IPS-NIHi11 (cell line): ENCODE data around the gene SCN2B.
A peak's percentile ranks its signal among the peaks of the same experiment; 100 is the strongest.

Experiments
- DNase-seq: peaks from one replicate; pipeline ENCODE4 v3.0.0; 2012; ENCODE audit warnings: mixed read lengths, low spot score

The SCN2B gene, protein sequence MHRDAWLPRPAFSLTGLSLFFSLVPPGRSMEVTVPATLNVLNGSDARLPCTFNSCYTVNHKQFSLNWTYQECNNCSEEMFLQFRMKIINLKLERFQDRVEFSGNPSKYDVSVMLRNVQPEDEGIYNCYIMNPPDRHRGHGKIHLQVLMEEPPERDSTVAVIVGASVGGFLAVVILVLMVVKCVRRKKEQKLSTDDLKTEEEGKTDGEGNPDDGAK

DNA sequence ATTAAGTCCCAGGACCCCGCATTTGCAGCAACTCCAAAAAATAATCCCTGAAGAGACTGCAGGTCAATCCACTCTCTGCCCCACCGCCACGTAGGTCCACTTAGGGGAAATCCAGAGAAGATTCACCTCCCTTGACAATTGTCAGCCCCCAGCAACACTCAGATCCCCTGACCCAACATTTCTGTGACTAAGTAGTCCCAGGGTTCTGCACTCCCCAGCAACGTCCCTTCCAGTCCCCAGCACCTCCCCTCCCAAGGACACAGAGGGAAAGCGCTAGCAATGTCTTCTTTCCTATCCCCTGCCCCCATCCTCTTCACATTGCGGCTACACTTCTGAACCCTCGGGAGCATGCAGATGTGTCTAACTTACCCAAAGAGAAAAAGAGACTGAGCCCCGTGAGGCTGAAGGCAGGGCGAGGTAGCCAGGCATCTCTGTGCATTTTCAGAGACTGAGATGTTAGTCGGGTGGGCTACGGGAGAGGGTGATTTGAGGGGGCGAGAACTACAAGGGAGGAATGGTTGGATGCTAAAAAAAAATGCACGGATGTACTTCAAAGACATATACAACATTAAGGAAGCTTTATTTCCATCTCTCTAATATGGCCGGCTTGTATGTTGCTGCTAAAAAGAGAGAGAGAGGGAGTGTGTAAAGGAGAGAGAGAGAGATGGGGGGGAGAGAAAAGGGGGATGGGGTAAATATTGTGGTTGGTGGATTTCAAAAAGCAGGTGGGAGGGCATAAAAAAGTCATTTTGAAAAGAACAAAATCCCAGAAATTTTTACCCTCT lies at the start of gene SCN2B:
Gene SCN2B (minus strand): TSS at position 647 of the 785 bp plus-strand sequence. CDS start 208 bp downstream, at position 439.
- DNase-seq, result peak; percentile 62

DNA sequence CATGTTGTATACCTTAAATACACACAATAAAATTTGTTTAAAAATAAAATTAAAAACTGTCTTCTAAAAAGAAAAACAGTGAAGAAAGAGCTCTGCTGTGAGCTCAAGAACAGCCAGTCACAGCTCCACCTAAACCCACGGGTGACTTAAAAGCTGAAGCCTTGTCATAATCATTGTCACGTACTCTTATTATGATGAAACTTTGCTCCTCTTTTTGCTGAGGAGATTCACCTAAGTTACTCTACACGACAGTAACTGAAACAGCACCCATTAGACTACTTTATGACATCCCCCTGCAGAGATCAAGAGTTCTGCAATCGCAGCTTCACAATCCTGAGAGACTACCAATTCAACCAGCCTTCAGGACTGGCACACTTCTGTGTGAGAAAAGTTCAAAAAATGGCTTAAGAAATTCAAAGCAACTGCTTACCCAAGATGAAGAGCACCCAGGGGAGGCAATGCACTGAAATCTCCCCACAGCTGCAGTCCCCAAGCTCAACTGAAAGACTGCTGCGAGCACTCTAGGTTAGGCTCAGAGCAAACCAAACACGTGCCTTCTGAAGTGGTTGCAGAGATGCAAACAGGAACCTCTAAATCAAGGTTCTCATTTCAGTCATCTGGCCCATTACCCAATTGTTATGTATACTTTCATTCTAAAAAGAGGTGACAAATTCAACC lies 48.2 kb upstream of the SCN2B start, which contains the start of gene JAML:
Gene JAML (minus strand): TSS at position 501 of the 678 bp plus-strand sequence. CDS start 10,145 bp downstream, outside the sequence.
- no peak for DNase-seq

DNA sequence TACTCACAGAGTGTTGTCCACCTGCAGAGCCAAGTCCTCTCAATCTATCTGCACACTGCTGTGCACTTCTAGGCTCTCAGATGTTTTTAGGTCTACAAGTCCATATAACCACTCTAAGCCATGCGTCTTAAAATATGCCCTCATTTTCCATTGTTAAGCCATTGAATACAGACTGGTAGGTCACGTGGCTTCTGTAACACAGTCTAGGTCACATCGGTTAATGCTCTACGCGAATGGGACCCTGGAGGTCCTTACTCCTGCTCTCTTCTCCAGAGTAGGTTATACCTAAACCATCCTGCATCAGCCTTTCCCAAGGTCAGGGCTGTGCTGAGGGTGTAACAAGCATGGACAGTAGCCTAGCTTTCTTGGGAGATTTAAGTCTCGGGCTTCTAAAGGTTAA lies 47.6 kb upstream of the SCN2B start:
- DNase-seq, result no peak

DNA sequence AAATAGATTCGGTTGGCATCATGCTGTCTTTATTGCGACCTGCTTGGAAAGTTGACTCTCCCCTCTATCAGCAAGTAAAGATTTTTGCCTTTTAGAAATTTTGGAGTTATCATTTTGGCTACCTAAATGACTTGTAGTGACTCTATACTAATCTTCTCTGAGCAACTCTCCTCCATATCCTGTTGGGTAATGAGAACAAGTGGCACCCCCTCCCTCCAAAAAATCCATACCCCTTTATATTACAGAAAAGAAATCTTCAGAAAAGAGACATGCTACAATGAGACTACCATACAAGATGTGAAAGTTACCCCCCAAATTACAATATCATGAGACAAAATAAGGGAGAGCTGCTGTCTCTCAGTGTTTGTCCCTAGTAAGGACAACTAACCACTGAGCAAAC lies 47.1 kb upstream of the SCN2B start:
- no peak for DNase-seq

DNA sequence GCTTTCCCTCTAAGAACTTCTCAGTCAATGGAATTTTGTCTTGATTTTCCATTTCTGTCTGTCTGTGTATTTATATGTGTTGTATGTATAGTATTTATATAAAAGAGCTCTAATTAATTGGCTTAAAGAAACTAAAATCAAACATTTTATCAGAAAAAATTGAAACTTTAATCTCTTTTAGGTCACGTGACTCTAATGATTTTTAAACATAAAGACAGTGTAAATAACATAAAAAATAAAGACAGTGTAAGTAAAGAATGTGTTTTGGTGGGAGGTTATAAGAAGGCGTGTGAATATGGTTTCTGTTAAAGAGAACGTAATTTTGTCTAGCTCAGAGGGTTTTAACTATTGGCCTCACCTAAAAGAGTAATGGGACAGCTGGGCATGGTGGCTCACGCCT lies 46.0 kb upstream of the SCN2B start:
- no peak for DNase-seq

DNA sequence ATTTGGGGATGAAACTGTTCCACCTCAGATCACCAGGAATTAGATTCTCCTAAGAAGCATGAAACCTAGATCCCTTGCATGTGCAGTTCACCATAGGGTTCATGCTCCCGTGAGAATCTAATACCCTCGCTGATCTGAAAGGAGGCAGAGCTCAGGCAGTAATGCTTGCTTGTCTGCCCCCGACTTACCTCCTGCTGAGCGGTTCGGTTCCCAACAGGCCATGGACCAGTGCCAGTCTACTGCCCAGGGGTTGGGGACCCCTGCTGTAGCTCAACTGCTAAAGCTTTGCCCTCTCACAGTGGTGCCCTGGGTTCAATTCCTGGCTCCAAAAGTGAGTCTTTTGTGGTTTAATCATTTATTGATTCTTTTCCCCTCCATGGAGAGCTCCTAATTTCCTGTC lies 45.0 kb upstream of the SCN2B start:
- DNase-seq, result no peak

DNA sequence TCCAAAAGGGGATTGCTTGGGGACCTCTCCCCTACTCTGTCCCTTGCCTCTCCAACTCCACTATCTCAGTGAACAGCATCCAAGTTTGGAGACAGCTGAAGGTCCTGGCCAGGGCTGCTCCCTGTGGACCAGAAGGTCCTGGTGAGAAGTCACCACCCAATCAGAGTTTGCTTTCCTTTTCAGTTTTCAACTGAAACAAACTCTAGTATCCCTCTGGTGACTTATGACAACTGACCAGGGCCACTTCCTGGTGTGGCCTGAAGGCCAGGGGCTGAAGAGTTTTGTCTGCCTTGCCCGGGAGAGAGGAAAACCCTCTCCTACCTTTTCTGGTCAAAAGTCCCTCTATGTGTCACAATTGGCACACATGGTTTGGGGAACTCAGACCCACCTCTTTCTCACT lies 43.3 kb upstream of the SCN2B start:
- DNase-seq, result no peak

DNA sequence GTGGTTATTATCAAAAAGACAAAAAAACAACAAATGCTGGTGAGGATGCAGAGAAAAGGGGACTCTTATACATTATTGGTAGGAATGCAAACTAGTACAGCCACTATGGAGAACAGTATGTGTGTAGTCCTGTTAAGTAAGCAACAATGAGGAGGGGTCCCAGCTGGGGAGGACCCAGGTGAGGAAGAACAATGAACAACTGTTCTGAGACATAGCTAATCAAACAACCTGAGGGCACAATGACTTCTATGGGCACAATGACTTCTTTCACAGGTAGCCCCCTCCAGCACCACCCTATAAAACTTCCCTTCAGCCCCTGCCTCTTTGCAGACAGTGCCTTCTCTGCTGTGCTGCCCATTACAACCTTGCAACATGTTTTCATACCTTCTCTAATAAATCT lies 42.8 kb upstream of the SCN2B start:
- no peak for DNase-seq

DNA sequence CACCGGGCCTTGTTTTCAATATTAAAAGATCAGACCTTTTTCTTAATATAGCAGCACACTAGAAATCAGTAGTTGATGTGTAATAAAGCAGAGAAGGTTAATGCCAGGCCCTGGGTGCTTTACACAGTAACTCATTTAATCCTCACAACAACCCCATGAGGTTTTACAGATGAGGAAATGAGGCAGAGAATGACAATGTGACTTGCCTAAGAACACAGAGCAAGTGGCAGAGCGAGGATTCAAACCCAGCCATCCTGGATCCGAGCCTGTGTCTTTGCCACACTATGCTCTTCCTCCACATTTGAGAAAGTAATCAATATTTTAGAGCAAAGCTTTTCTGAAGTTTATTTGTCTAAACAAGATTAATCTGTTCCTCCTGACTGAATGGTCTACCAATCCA lies 41.1 kb upstream of the SCN2B start:
- DNase-seq, result no peak

DNA sequence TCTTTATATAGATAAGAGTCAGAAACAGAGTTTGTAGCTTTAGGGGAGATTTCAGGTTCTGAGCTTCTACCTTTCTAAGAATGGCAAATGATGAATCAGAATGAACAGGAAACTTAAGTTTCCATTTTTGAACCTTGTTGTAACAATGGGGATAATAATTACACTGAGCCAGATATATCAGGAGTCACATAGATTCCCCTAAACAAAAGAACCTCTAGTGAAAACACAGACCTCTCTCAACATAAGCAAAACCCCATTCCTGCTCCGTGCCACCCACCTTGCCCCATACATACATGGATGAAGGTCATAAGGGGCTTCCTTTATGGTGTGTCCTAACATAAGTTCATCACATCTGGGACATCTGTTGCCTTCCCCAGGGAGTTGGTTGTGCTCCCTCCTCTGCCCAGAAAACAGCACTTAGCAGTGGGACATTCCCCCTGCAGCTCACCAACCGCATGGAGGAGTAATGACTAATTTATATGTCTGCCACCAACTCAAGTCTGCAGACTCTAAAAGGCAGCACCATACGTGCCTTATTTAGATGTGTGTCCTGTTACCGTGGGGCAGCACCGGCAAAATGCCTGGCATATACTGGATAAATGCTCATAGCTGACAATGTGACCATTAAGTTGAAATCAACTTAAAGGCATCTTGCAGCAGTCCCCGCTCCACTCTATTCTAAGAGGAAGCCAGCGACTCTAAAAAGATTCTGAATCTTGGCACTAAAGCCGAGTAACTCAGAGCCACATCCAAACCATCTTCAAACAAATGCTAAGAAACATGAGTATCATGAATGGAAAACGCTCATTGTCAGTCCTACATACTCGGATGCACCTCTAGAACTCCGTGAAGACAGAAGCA lies 40.4 kb upstream of the SCN2B start:
- no peak for DNase-seq

DNA sequence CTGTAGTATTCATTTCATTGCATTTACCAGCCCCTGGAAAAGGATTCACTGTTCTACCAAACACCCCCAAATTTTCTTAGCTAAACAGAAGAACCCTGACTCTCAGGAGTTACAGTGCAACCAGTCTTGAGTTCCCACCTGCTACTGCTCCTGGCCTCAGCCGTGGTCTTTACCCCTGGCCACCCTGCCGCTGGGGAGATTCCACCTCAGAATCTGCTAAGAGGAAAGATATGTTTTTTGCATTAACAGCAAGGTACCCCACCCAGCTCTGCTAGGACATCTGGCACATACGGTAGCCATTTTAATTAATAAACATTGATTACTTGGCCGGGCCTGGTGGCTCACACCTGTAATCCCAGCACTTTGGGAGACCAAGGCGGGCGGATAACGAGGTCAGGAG lies 39.3 kb upstream of the SCN2B start:
- DNase-seq, result no peak

DNA sequence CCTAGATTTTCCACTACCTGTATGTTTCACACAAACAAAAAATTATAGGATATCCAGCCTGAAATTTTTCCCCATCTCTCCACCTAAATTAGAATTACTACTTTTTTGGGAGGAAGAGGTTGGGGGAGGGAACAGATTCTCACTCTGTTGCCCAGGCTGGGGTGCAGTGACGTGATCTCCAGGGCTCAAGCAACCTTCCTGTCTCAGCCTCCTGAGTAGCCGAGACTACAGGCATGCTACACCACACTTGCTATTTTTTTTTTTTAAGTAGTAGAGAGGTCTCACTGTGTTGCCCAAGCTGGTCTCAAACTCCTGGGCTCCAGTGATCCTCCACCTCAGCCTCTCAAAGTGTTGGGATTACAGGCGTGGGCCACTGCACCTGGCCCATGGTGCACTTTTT lies 38.8 kb upstream of the SCN2B start:
- no peak for DNase-seq

DNA sequence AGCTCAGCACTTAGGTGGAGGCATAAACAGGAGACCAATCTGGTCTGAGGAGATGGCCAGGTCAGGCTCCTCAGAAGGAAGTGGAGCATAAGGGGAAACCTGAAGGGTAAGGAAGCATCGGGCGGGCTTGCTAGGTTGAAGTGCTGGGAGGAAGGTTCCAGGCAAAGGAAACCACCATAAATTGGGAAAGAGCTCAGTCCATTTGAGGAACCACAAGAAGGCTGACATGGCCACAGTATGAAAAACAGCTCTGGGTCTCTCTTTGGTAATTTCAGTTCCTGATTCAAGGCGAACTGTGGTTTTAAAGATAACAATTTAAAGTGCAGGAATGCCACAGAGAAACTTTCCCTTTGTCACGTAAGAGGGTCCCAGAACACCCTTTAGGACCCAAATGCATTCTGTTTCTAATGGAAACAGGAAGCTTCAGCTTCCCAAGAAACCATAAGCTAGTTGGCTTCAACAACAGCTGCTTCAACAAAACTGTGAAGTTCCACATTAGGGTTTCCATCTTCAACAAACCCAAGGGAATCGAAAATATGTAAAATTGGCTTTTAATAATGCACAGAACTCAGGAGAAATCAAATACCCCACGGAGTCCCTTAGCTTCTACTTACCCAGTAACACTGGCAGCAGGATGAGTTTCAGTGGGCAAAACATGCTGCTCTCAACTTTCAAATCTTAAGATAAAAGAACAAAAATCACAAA lies 37.9 kb upstream of the SCN2B start:
- no peak for DNase-seq

DNA sequence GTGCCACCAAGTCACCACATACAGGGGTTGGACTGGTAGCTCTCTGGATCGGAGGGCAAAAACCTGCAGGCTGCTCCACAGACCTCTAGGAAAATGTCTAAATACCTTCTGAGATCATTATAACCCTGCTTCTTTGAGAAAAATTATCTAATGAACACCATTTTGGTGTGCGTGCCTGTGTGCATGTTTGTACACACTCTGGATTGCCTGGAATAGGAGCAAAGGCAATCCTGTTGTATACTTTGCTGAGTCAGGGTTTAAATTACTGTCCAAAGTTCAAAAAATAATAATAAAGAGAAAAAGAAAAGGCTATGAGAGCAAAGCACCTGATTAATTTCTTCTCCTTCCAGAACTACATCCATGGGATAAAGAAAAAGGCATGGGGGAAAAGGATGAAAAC lies 37.3 kb upstream of the SCN2B start:
- no peak for DNase-seq

DNA sequence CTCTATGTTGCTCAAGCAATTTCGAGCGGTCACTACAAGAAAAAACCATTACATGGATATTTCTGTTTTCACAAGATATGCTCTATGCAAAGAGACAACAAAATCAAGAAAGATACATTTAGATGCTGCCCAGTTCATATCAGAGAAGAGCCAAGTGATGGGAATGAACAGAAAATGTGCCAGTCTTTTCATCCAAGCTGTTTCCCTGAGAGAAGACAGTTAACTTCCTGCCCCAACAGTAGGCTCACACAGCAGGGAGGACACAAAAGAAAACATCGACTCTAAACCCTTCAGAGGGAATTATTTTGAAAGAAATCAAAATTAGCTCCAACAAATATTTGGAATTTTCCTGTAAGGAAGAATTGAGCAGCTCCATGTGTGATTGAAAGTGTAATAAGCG lies 36.8 kb upstream of the SCN2B start:
- DNase-seq, result no peak

DNA sequence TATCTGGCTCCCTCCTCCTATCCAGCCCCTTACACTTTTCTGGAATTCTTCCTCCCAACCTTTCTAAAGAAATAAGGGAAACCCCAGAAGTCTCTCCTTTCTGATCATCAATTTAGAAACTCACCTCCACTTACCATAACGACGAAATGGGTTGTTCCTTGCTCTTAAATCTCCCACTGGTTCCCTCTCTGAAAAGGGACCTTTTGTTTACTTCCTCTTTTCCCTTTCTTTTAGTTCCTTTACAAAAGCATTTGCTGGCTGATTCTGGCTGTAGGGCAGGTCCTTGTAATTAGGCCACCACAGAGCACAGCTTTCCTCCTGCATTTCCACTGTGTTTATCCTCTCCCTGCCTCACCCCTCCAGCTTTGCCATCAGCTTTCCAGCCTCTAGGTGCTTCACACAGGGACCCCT lies 36.3 kb upstream of the SCN2B start:
- peak; percentile 33 for DNase-seq

DNA sequence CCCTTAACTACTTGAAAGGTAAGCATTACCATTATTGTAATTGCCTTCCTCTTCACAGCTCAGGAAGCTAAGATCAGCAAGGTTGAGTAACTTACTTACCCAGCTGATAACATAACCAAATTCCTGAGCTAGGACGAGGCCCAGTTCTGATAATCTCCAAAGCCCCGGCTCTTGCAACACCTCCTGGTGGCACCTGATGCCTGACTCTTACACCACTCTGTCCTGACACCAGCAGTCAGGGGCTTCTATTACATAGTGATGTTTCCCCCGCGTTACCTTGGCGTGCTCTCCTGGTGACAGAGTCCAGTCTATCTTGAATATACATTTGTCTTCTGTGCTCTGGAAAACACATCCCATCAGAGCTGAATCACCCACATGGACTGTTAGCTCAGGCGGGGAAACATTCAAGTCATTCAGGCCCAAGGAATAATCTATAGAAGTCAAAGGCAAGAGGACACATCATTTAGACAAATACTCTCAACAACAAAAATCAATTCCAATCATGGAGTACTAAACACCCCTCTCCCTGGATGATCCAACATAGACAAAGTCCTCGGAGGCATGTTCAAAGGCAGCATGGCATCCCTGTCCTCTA lies 35.8 kb upstream of the SCN2B start:
- DNase-seq, result peak; percentile 20

DNA sequence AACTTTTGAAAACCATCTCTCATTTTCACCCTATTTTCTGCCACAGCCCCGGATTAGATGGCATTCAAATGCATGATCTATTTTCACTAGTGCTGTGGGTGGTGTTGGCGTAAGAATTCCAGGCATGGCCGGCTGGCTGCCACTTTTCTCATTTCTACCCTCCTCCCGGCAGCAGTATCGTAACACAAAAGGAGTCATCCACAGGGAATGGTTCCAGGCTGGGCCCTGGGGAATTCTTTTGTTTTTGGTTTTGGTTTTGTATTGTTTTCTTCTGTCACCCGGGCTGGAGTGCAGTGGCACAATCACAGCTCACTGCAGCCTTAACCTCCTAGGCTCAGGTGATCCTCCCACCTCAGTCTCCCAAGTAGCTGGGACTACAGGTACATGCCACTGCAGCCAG lies 34.6 kb upstream of the SCN2B start:
- peak; percentile 74 for DNase-seq

DNA sequence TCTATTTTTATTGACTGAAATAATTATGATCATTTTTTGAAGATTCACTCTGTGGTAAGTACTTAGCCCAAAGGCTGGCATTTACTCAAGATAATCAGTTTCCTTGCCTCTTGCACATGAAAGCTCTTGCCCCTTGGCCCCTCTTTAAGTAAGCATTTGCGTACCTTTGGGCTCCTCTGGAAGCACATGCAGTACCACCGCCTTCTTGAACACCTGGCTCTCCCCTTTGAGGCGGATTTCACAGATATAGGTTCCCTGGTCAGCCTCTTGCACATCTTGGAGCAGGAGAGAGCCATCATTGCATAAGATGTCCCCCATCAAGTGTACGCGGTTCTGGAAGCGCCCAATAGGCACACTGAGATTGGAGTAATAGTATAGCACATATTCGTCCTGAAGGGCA lies 33.9 kb upstream of the SCN2B start:
- no peak for DNase-seq

DNA sequence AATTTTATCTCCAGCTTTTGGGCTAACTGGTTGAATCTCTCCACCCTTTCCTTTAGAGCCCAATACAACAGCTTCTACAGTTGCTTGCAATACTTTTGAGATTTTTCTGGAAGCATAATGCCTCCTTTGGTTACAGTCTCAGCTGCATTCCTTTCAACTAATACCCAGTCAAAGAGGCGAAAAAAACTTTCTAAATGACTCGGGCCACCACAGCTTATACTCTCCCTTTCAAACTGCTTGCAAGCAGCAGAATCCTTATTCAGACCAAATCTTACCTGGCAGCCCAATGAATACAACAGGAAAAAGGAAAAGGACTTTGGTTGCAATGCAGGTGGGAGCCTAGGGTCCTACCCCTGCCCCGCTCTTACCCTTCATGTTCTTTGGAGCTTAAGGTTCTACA lies 32.6 kb upstream of the SCN2B start:
- DNase-seq, result no peak

DNA sequence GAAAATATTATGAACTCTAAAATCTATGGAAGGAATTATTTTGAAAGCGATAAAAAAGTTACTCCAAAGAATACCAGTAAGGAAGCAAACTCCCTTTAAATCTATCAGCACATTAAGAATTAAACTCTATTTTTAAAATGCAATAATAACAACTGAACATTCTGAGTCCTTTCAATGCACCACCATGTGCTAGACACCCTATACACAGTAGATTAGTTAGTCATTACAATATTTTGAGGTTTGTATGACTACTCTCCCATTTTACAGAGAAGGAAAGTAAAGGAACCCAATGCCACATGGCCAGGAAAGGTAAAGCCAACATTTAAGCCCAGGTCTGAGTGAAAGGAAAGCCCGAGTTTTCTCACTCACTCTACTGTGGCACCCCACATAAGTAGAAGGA lies 30.6 kb upstream of the SCN2B start:
- DNase-seq, result no peak
